Measurements from ENCODE around the gene GSG1L2. TPM values are rescaled to one million over a fixed set of nuclear protein-coding genes. Genes with fewer than 3 reads are reported as not detected.

Gene GSG1L2
- total RNA-seq, 1 donor from 2014 or later = not detected

GRCh38 chr17:9862949-9863348 lies 41.1 kb upstream of the GSG1L2 start:
- Histone ChIP-seq H3K27me3 (no peaks in the 10 kb centered on the region), H3K4me1 (no peaks in the 10 kb centered on the region), H3K9ac (no peak overlapping the region), H3K9me3 (ENCODE audit: low read depth) (no peaks in the 10 kb centered on the region), H3K4me2 (no peak overlapping the region), H3K79me2 (ENCODE audit: low read depth) (no peaks in the 10 kb centered on the region), H2AFZ (replicated peaks) (no peak overlapping the region), H3K27ac (no peak overlapping the region), H4K20me1 (ENCODE audit: low read depth) (no peaks in the 10 kb centered on the region), H3K36me3 (no peaks in the 10 kb centered on the region), H3K4me3 (no peak overlapping the region), H3F3A (ENCODE audit: low read depth) (no peaks in the 10 kb centered on the region)
- Mint-ChIP-seq H3K9me3 (peaks cover 10% of the 10 kb centered on the region), H3K4me3 (no peak overlapping the region), H3K27ac (no peak overlapping the region), H3K4me1 (peaks cover 3% of the 10 kb centered on the region), H3K36me3 (no peaks in the 10 kb centered on the region), H3K27me3 (ENCODE audit: insufficient read depth, low read depth) (no peaks in the 10 kb centered on the region)
- TF ChIP-seq CTCF (IDR thresholded peaks at IDR 0.05) (no peak), EZH2 (IDR thresholded peaks at IDR 0.05) (no peak), EZH2phosphoT487 (IDR thresholded peaks at IDR 0.05) (no peak)
- no peak for DNase-seq (ENCODE audit: low spot score)

- H3K4me1 Mint-ChIP-seq = no peaks in the 10 kb centered on the region
- H3K9me3 ChIP-seq (ENCODE audit: low read depth) = no peaks in the 10 kb centered on the region
Measured at GRCh38 chr17:9862220-9862619, 40.3 kb upstream of the GSG1L2 start.

GRCh38 chr17:9860851-9861250 lies 39.0 kb upstream of the GSG1L2 start:
- Histone ChIP-seq H4K20me1 (ENCODE audit: low read depth) (no peaks in the 10 kb centered on the region), H3K9ac (no peak overlapping the region), H3K4me1 (no peaks in the 10 kb centered on the region), H3K79me2 (ENCODE audit: low read depth) (no peaks in the 10 kb centered on the region), H2AFZ (replicated peaks) (no peak overlapping the region), H3F3A (ENCODE audit: low read depth) (no peaks in the 10 kb centered on the region), H3K27ac (no peak overlapping the region), H3K4me3 (no peak overlapping the region), H3K4me2 (no peak overlapping the region), H3K36me3 (no peaks in the 10 kb centered on the region), H3K9me3 (ENCODE audit: low read depth) (no peaks in the 10 kb centered on the region), H3K27me3 (no peaks in the 10 kb centered on the region)
- DNase-seq (ENCODE audit: low spot score) = no peak
- Mint-ChIP-seq H3K27ac (no peak overlapping the region), H3K4me1 (no peaks in the 10 kb centered on the region), H3K36me3 (no peaks in the 10 kb centered on the region), H3K9me3 (peaks cover 8% of the 10 kb centered on the region), H3K27me3 (ENCODE audit: insufficient read depth, low read depth) (no peaks in the 10 kb centered on the region), H3K4me3 (no peak overlapping the region)
- no peak for TF ChIP-seq EZH2phosphoT487 (IDR thresholded peaks at IDR 0.05)

More at GRCh38 chr17:9862220-9862619, 40.3 kb upstream of the GSG1L2 start:
- TF ChIP-seq EZH2phosphoT487 (IDR thresholded peaks at IDR 0.05) (no peak), EZH2 (IDR thresholded peaks at IDR 0.05) (no peak), CTCF (IDR thresholded peaks at IDR 0.05) (no peak)
- no peak for DNase-seq (ENCODE audit: low spot score)
- Histone ChIP-seq H3K79me2 (ENCODE audit: low read depth) (no peaks in the 10 kb centered on the region), H3K27me3 (no peaks in the 10 kb centered on the region), H2AFZ (replicated peaks) (no peak overlapping the region), H3K4me2 (no peak overlapping the region), H3K4me3 (no peak overlapping the region), H3K36me3 (no peaks in the 10 kb centered on the region), H3K4me1 (no peaks in the 10 kb centered on the region), H3K27ac (no peak overlapping the region), H3F3A (ENCODE audit: low read depth) (no peaks in the 10 kb centered on the region), H3K9ac (no peak overlapping the region), H4K20me1 (ENCODE audit: low read depth) (no peaks in the 10 kb centered on the region)
- no peak overlapping the region for H3K4me3 Mint-ChIP-seq
- no peak overlapping the region for H3K27ac Mint-ChIP-seq
- H3K36me3 Mint-ChIP-seq = no peaks in the 10 kb centered on the region
- peaks cover 8% of the 10 kb centered on the region for H3K9me3 Mint-ChIP-seq
- H3K27me3 Mint-ChIP-seq (ENCODE audit: insufficient read depth, low read depth) = no peaks in the 10 kb centered on the region

- no peaks in the 10 kb centered on the region for H3K9me3 ChIP-seq (ENCODE audit: low read depth)
- H3K9ac ChIP-seq = no peak overlapping the region
- DNase-seq (ENCODE audit: low spot score) = no peak
- Mint-ChIP-seq H3K4me3 (no peak overlapping the region), H3K27ac (no peak overlapping the region), H3K27me3 (ENCODE audit: insufficient read depth, low read depth) (no peaks in the 10 kb centered on the region), H3K9me3 (peaks cover 8% of the 10 kb centered on the region), H3K36me3 (no peaks in the 10 kb centered on the region), H3K4me1 (no peaks in the 10 kb centered on the region)
- H3K79me2 ChIP-seq (ENCODE audit: low read depth) = no peaks in the 10 kb centered on the region
- H3K4me2 ChIP-seq = no peak overlapping the region
- no peak overlapping the region for H3K27ac ChIP-seq
- no peak overlapping the region for H3K4me3 ChIP-seq
- H3K27me3 ChIP-seq = no peaks in the 10 kb centered on the region
- no peaks in the 10 kb centered on the region for H3K4me1 ChIP-seq
- no peaks in the 10 kb centered on the region for H3K36me3 ChIP-seq
- no peak for TF ChIP-seq CTCF (IDR thresholded peaks at IDR 0.05)
- no peak for TF ChIP-seq EZH2phosphoT487 (IDR thresholded peaks at IDR 0.05)
- no peaks in the 10 kb centered on the region for H3F3A ChIP-seq (ENCODE audit: low read depth)
- H4K20me1 ChIP-seq (ENCODE audit: low read depth) = no peaks in the 10 kb centered on the region
- no peak overlapping the region for H2AFZ ChIP-seq (replicated peaks)
Measured at GRCh38 chr17:9859781-9860180, 37.9 kb upstream of the GSG1L2 start.

All from neural progenitor cell (in vitro differentiated cells).